ENCODE data around the gene TAOK3.

Gene TAOK3

GRCh38 chr12:118101051-118101450 lies 271.7 kb downstream of the TAOK3 start:
- DNase-seq (ENCODE audit: low read depth in 2 of 2, low spot score in 1 of 2), result no peak
